ENCODE results near the gene FGF14.
"Not testable (repeated sequence)": the region's sequence is repeated elsewhere in the genome, so short reads cannot be mapped to it uniquely, and the experiment has no call there.

The FGF14 gene

GRCh38 chr13:102152790-102153189 lies 249.1 kb downstream of the FGF14 start:
- Histone ChIP-seq H3K27me3 (ENCODE audit: control insufficient read depth in 1 of 2, insufficient read depth in 2 of 2, low read length in 2 of 2) (no peaks in the 10 kb centered on the region), H3K9me3 (ENCODE audit: control insufficient read depth in 1 of 2, low read length in 2 of 2) (no peaks in the 10 kb centered on the region), H3K4me1 (ENCODE audit: control insufficient read depth in 1 of 2, insufficient read depth in 2 of 2, low read length in 2 of 2) (no peaks in the 10 kb centered on the region), H3K36me3 (ENCODE audit: control insufficient read depth in 1 of 2, insufficient read depth in 2 of 2, low read length in 2 of 2) (no peaks in the 10 kb centered on the region), H3K4me3 (ENCODE audit: low read depth in 1 of 2, low read length in 2 of 2) (no peak overlapping the region), H3K27ac (ENCODE audit: low read depth, low read length) (no peak overlapping the region), H3K9ac (ENCODE audit: low read depth in 1 of 2, low read length in 2 of 2) (no peak overlapping the region)

- Histone ChIP-seq H3K4me1 (ENCODE audit: control insufficient read depth in 1 of 2, insufficient read depth in 2 of 2, low read length in 2 of 2) (no peaks in the 10 kb centered on the region), H3K36me3 (ENCODE audit: control insufficient read depth in 1 of 2, insufficient read depth in 2 of 2, low read length in 2 of 2) (no peaks in the 10 kb centered on the region), H3K27ac (ENCODE audit: low read depth, low read length) (no peak overlapping the region), H3K9ac (ENCODE audit: low read depth in 1 of 2, low read length in 2 of 2) (no peak overlapping the region), H3K9me3 (ENCODE audit: control insufficient read depth in 1 of 2, low read length in 2 of 2) (no peaks in the 10 kb centered on the region), H3K4me3 (ENCODE audit: low read depth in 1 of 2, low read length in 2 of 2) (no peak overlapping the region), H3K27me3 (ENCODE audit: control insufficient read depth in 1 of 2, insufficient read depth in 2 of 2, low read length in 2 of 2) (no peaks in the 10 kb centered on the region)
Observed at GRCh38 chr13:102147353-102147752, 254.5 kb downstream of the FGF14 start.

- Histone ChIP-seq H3K4me1 (ENCODE audit: control insufficient read depth in 1 of 2, insufficient read depth in 2 of 2, low read length in 2 of 2) (no peaks in the 10 kb centered on the region), H3K9me3 (ENCODE audit: control insufficient read depth in 1 of 2, low read length in 2 of 2) (no peaks in the 10 kb centered on the region), H3K9ac (ENCODE audit: low read depth in 1 of 2, low read length in 2 of 2) (no peak overlapping the region), H3K27ac (ENCODE audit: low read depth, low read length) (no peak overlapping the region), H3K4me3 (ENCODE audit: low read depth in 1 of 2, low read length in 2 of 2) (no peak overlapping the region), H3K36me3 (ENCODE audit: control insufficient read depth in 1 of 2, insufficient read depth in 2 of 2, low read length in 2 of 2) (no peaks in the 10 kb centered on the region), H3K27me3 (ENCODE audit: control insufficient read depth in 1 of 2, insufficient read depth in 2 of 2, low read length in 2 of 2) (no peaks in the 10 kb centered on the region)
Observed at GRCh38 chr13:102145750-102146149, 256.1 kb downstream of the FGF14 start.

GRCh38 chr13:102142473-102142826 lies 259.4 kb downstream of the FGF14 start:
- Histone ChIP-seq H3K4me3 (ENCODE audit: low read depth in 1 of 2, low read length in 2 of 2) (no peak overlapping the region), H3K27me3 (ENCODE audit: control insufficient read depth in 1 of 2, insufficient read depth in 2 of 2, low read length in 2 of 2) (no peaks in the 10 kb centered on the region), H3K9me3 (ENCODE audit: control insufficient read depth in 1 of 2, low read length in 2 of 2) (no peaks in the 10 kb centered on the region), H3K4me1 (ENCODE audit: control insufficient read depth in 1 of 2, insufficient read depth in 2 of 2, low read length in 2 of 2) (no peaks in the 10 kb centered on the region), H3K36me3 (ENCODE audit: control insufficient read depth in 1 of 2, insufficient read depth in 2 of 2, low read length in 2 of 2) (no peaks in the 10 kb centered on the region), H3K9ac (ENCODE audit: low read depth in 1 of 2, low read length in 2 of 2) (no peak overlapping the region), H3K27ac (ENCODE audit: low read depth, low read length) (no peak overlapping the region)

GRCh38 chr13:102141625-102142472 lies 260.0 kb downstream of the FGF14 start:
- H3K27me3 ChIP-seq (ENCODE audit: control insufficient read depth in 1 of 2, insufficient read depth in 2 of 2, low read length in 2 of 2) = no peaks in the 10 kb centered on the region
- no peak overlapping the region for H3K9ac ChIP-seq (ENCODE audit: low read depth in 1 of 2, low read length in 2 of 2)
- H3K4me1 ChIP-seq (ENCODE audit: control insufficient read depth in 1 of 2, insufficient read depth in 2 of 2, low read length in 2 of 2) = no peaks in the 10 kb centered on the region
- no peaks in the 10 kb centered on the region for H3K36me3 ChIP-seq (ENCODE audit: control insufficient read depth in 1 of 2, insufficient read depth in 2 of 2, low read length in 2 of 2)
- H3K9me3 ChIP-seq (ENCODE audit: control insufficient read depth in 1 of 2, low read length in 2 of 2) = no peaks in the 10 kb centered on the region
- no peak overlapping the region for H3K4me3 ChIP-seq (ENCODE audit: low read depth in 1 of 2, low read length in 2 of 2)
- no peak overlapping the region for H3K27ac ChIP-seq (ENCODE audit: low read depth, low read length)

- Histone ChIP-seq H3K4me1 (ENCODE audit: control insufficient read depth in 1 of 2, insufficient read depth in 2 of 2, low read length in 2 of 2) (no peaks in the 10 kb centered on the region), H3K4me3 (ENCODE audit: low read depth in 1 of 2, low read length in 2 of 2) (no peak overlapping the region), H3K36me3 (ENCODE audit: control insufficient read depth in 1 of 2, insufficient read depth in 2 of 2, low read length in 2 of 2) (no peaks in the 10 kb centered on the region), H3K9me3 (ENCODE audit: control insufficient read depth in 1 of 2, low read length in 2 of 2) (no peaks in the 10 kb centered on the region), H3K27ac (ENCODE audit: low read depth, low read length) (no peak overlapping the region), H3K9ac (ENCODE audit: low read depth in 1 of 2, low read length in 2 of 2) (no peak overlapping the region), H3K27me3 (ENCODE audit: control insufficient read depth in 1 of 2, insufficient read depth in 2 of 2, low read length in 2 of 2) (no peaks in the 10 kb centered on the region)
Observed at GRCh38 chr13:102139626-102140025, 262.2 kb downstream of the FGF14 start.

- no peak overlapping the region for H3K9ac ChIP-seq (ENCODE audit: low read depth in 1 of 2, low read length in 2 of 2)
- H3K27ac ChIP-seq (ENCODE audit: low read depth, low read length) = no peak overlapping the region
- H3K4me1 ChIP-seq (ENCODE audit: control insufficient read depth in 1 of 2, insufficient read depth in 2 of 2, low read length in 2 of 2) = no peaks in the 10 kb centered on the region
- no peaks in the 10 kb centered on the region for H3K27me3 ChIP-seq (ENCODE audit: control insufficient read depth in 1 of 2, insufficient read depth in 2 of 2, low read length in 2 of 2)
- H3K36me3 ChIP-seq (ENCODE audit: control insufficient read depth in 1 of 2, insufficient read depth in 2 of 2, low read length in 2 of 2) = no peaks in the 10 kb centered on the region
- no peak overlapping the region for H3K4me3 ChIP-seq (ENCODE audit: low read depth in 1 of 2, low read length in 2 of 2)
- no peaks in the 10 kb centered on the region for H3K9me3 ChIP-seq (ENCODE audit: control insufficient read depth in 1 of 2, low read length in 2 of 2)
Observed at GRCh38 chr13:102138635-102139190, 263.1 kb downstream of the FGF14 start.

- not testable (repeated sequence) for H3K27me3 ChIP-seq (ENCODE audit: control insufficient read depth in 1 of 2, insufficient read depth in 2 of 2, low read length in 2 of 2); H3K4me3 ChIP-seq (ENCODE audit: low read depth in 1 of 2, low read length in 2 of 2); H3K9ac ChIP-seq (ENCODE audit: low read depth in 1 of 2, low read length in 2 of 2); H3K36me3 ChIP-seq (ENCODE audit: control insufficient read depth in 1 of 2, insufficient read depth in 2 of 2, low read length in 2 of 2); H3K27ac ChIP-seq (ENCODE audit: low read depth, low read length); H3K9me3 ChIP-seq (ENCODE audit: control insufficient read depth in 1 of 2, low read length in 2 of 2); H3K4me1 ChIP-seq (ENCODE audit: control insufficient read depth in 1 of 2, insufficient read depth in 2 of 2, low read length in 2 of 2)
Observed at GRCh38 chr13:102137904-102138303, 263.9 kb downstream of the FGF14 start.

GRCh38 chr13:102136735-102137296 lies 265.0 kb downstream of the FGF14 start:
- no peak overlapping the region for H3K4me3 ChIP-seq (ENCODE audit: low read depth in 1 of 2, low read length in 2 of 2)
- no peaks in the 10 kb centered on the region for H3K36me3 ChIP-seq (ENCODE audit: control insufficient read depth in 1 of 2, insufficient read depth in 2 of 2, low read length in 2 of 2)
- H3K4me1 ChIP-seq (ENCODE audit: control insufficient read depth in 1 of 2, insufficient read depth in 2 of 2, low read length in 2 of 2) = no peaks in the 10 kb centered on the region
- no peak overlapping the region for H3K9ac ChIP-seq (ENCODE audit: low read depth in 1 of 2, low read length in 2 of 2)
- H3K9me3 ChIP-seq (ENCODE audit: control insufficient read depth in 1 of 2, low read length in 2 of 2) = no peaks in the 10 kb centered on the region
- H3K27me3 ChIP-seq (ENCODE audit: control insufficient read depth in 1 of 2, insufficient read depth in 2 of 2, low read length in 2 of 2) = no peaks in the 10 kb centered on the region
- H3K27ac ChIP-seq (ENCODE audit: low read depth, low read length) = no peak overlapping the region

- Histone ChIP-seq H3K9ac (ENCODE audit: low read depth in 1 of 2, low read length in 2 of 2) (no peak overlapping the region), H3K36me3 (ENCODE audit: control insufficient read depth in 1 of 2, insufficient read depth in 2 of 2, low read length in 2 of 2) (no peaks in the 10 kb centered on the region), H3K27ac (ENCODE audit: low read depth, low read length) (no peak overlapping the region), H3K27me3 (ENCODE audit: control insufficient read depth in 1 of 2, insufficient read depth in 2 of 2, low read length in 2 of 2) (no peaks in the 10 kb centered on the region), H3K4me1 (ENCODE audit: control insufficient read depth in 1 of 2, insufficient read depth in 2 of 2, low read length in 2 of 2) (no peaks in the 10 kb centered on the region), H3K4me3 (ENCODE audit: low read depth in 1 of 2, low read length in 2 of 2) (no peak overlapping the region), H3K9me3 (ENCODE audit: control insufficient read depth in 1 of 2, low read length in 2 of 2) (no peaks in the 10 kb centered on the region)
Observed at GRCh38 chr13:102132777-102133295, 269.0 kb downstream of the FGF14 start.
